ENCODE data around the gene NUCB2.
A peak's percentile ranks its signal among the peaks of the same experiment; 100 is the strongest.

The NUCB2 gene

DNA sequence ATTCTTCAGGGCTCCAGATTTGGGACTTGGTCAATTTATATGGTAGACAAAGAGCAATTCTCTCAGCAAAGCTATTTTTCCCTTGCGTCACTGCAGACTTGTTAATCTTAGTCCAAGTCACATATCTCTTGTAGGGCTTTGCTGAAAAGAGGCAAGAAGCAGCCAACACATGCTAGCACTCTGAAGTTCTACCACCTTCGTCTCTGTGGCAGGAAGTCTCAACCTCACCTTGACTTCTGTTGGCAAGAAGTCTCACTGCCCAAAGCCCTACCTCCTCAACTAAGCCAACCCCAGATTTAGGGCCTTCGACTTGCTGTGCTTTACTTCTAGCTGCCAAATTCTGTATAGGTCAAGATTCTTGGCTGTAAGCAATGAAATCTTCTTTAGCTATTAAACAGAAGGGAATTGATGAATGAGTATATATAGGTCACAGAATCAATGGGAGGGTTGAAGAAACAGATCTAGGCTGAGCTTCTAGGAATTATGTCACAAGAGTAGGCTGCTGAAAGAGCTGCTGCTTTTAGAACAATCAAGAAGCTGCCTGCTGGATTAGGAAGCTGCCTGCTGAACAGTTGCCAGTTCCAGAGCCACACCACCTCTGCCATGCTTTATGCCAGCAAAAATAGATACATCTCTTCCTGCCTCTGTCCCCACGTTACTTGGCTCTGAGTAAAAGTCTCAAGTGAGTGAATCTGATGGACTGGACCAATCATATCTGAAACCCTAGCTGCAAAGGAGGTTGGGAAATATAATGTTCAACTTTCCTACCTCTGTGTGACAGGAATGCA lies 57.5 kb downstream of the NUCB2 start:
- no peak for DNase-seq (ENCODE audit: low read depth)

DNA sequence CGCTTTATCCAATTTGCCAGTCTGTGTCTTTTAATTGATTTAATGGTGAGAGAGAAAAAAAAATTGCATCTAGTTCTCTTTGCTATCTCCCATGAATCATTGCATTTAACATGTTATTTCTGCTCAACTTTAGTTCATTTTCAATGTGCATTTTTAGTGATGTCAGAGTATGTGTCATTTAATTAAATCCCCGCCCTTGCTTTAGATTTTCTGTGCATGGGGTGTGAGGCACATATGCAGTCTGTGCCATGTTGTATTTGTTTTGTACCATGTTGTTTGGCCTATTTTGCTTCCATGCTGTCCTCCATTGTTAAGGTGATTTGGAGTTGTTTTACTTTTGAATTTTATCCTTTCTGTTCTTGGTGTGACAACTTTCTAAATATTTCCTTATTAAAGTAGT lies 66.7 kb downstream of the NUCB2 start:
- no peak for DNase-seq (ENCODE audit: low read depth)

DNA sequence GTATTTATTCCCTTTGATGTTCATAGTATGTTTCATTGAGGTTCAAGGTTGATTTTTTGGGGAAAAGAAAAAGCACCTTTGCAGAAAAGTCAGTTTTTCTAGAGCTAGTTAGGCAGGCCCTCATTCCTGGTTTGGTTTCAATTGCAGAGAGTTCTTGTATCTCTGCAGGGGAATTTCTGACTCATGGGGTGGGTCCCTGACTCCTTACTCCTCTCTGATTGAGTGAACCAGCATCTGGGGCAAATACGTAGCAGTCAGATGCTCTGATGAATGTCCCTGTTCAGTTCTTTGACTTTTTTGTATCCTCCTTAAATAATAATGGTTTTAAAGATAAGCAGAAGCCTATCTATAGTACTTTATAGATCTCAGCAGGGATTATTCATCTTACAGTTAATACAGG lies 67.4 kb downstream of the NUCB2 start:
- DNase-seq (ENCODE audit: low read depth): no peak

DNA sequence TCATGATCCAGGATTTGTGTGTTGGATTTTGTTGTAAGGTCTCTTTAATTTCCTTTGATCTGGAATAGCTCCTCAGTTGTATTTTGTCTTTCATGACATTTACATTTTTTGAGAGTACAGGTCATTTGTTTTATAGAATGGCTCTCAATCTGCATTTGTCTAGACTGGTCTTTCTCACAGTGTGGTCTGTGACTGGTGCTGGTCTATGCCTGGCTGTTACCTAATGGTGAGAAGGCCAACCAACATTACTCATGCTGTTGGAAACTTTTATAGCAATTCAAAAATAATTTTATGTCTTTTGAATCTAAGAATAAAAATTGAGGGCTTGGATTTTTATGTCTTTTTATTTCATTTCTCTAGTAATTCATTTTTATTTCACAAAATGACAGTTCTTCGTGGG lies 71.1 kb downstream of the NUCB2 start:
- DNase-seq (ENCODE audit: low read depth): no peak

DNA sequence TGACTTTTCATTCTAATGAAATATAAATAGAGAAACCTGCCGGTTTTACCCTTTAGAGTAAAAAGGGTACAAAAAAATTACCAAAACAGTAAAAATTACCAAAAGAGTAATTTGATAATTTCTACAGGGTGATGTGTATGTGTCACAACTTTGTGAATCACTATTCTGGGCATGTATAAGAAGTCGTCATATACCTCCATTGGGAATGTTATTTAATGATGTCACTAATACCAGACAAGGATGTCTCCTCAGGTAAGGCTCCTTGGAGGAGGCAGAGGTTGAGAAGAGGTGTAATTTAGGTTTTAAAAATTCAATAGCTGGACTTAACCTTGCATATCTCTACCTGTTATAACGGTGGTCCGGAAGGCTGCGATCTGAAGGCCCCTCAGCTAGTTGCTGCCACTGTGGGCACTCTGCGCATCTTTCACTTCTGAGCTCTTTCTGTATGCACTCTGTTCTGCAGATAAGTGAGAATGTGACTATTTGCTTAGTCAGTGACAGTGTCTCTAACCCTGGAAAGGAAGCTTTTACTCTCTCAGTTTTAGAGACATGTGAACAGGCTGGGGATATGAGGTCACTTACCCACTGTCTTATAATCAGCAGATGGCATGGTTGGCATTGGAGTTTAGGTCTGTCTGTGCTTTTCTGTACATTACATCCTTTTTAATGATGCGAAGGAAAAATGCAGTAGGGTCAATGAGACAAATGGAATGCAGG lies 74.1 kb downstream of the NUCB2 start:
- no peak for DNase-seq (ENCODE audit: low read depth)

DNA sequence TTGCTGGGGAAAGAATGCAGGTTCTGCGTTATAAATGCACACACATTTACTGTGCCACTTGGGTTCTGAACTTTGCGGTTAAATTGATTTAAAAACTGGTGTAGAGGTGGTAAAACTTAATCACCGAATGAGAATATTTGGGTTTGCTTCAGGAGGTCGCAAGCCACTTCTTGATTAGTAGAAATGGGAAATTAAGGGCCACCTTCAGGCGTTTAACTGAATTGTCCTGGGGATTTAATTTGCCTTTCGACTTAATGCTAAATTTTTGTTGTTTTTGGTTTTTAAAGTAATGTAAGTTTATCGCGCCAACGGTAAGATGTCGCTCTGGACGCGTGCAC lies 74.6 kb downstream of the NUCB2 start:
- DNase-seq (ENCODE audit: low read depth): no peak

DNA sequence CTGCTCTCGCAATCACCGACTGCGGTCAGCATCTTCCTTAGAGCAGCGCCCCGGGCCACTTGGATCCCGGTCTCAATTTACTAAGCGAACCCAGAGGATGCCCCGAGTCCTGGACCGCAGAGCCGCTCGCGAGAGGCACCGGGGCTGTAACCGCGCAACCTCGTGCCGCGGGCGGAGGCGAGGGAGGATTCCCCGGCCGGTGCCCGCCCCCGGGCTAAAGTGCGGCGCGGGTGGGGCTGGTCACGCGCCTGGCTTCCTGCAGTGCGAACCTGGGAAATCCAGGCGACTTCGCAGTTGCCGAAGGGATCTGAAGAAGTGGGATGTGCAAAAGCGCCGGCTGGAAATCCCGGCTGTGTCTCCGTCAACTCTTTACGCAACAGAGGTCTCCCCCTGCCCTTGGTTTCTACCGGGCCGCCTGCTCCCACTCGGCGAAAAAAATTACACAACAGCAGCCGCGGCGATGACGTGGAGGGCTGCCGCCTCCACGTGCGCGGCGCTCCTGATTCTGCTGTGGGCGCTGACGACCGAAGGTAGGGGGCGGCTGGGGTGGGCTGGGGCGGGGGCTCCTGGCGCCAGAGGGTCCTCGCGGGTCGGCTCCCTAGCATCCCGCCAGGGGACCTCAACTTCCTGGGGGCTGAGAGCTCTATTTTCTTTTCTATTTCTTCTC lies 75.1 kb downstream of the NUCB2 start, which contains the start of gene NCR3LG1:
Gene NCR3LG1 (plus strand): TSS at position 291 of the 667 bp plus-strand sequence. CDS start 170 bp downstream, at position 461.
- no peak for DNase-seq (ENCODE audit: low read depth)

DNA sequence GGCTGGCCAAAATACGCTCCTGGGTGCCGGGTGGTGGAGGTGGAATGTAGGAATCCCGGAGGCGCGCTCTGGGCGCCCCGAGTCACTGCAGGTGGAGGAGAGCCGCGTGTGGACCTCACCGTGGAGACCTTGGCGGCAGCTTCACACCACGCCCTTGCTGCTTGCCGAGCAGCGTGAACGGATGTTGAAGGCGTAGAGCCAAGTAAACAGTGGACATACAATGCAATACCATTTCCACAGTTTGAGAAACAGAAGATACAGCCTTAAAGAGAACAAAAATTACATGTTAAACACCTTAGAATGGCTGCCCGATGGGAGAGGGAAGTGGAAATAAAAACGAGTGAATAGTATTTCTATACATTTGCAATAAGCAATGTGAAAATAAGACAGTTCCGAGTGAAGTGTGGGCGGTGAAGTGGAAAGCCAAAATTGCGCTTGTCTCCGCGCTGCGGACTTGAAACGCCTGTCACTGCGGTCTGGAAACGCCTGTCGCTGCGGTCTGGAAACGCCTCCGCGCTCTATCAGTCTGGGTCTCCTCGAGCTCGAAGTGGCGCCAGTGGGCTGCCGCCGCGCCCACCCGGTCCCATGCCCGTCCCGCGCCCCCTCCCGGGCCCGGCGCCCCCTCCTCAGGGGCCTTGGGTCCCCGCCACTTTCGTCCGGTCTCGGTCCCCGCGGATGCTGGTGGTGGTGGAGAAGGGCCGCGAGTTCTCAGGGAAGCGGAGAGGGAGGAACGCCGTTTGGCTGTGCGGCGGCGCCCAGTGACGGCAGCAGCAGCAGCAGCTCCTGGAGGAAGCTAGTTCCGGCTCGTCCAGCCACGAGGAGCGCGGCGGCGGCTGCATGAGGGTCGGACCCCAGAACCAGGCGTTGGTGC lies 76.6 kb downstream of the NUCB2 start:
- peak; percentile 57 for DNase-seq (ENCODE audit: low read depth)

DNA sequence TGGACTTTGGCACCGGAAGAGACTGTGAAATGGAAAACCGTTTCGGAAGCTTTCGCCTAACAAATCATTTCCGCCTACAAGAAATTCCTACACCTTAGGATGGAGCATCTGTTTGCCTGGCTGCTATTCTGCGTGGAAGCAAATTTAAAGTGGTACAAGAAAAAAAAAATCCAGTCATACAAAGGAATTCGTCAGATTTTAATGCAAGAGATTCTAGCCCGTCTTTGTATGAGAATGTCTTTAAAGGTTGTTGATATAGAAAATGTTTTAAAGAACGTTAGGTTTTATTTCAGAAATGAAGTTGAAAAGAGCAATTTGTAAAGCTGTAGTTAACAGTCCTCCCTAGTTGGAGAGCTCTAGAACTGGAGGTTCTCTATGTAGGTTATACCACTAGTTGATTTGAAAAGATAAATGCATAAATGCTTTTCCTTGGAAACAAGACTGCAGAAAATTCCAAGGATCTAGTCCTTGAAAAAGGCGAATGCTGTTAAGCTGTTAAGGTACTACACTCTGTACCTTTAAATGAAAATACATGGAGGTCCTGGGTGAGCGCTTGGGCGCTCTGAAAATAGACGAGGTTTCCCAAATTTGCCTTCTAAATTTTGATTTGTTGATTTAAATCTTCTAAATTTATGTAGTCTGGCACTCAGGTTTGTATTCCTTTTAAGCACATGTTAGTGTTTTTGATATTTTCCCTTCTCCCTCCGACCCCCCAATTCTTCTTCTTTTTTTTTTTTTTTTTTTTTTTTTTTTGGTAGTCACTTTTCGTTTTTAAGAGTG lies 77.5 kb downstream of the NUCB2 start:
- no peak for DNase-seq (ENCODE audit: low read depth)

DNA sequence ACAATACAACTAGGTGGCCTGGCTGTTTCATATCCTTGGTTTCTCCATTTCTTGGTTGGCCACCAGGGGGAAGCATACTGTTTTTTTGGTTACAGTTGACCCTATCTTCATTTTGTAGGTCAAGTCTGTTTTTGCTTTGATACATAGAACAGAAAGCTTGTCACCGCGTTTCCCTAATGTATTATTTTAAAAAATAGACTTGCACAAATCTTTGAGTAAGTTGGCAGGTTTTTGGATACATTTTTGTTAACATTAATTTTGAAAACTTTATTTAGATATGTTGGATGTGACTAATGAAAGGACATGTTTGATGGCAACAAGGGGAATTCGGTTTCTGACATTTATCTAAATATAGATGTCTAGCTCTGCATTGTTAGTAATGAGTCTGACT lies 78.1 kb downstream of the NUCB2 start:
- no peak for DNase-seq (ENCODE audit: low read depth)

DNA sequence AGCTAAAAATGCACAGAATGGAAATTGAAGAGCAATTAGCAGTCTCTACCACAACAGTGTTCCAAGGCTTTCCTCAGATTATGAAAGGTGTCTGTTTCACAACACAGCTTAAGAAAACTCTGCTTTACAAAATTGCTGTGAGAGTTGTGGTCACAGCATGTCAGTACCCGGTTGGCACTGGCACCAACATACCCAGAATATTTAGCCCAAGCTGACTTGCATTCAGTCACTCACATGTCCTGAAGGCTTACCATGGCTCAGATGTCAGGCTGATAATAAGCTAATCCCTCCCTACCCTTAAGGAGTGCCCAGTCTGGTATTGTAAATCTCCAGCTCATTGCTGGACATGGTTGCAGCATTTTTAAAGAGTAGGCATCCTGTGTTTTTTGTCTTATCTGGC lies 90.0 kb downstream of the NUCB2 start:
- no peak for DNase-seq (ENCODE audit: low read depth)

DNA sequence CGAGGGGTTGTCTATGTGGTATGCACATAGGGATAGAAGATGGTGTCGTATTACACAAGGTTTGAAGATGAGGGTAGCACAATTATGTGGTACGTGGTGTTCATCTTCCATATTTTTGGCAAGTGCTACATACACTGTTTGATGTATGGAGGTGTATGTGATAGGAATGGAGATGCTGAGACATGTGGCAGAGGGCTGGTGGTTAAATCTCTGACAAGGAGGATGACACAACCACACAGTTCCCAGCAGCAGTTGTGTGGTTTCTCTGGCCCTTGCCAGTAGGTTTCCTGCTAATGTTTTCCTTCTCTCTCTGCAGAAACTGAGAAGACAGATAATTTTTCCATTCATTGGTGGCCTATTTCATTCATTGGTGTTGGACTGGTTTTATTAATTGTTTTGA lies 92.0 kb downstream of the NUCB2 start:
- DNase-seq (ENCODE audit: low read depth): no peak

DNA sequence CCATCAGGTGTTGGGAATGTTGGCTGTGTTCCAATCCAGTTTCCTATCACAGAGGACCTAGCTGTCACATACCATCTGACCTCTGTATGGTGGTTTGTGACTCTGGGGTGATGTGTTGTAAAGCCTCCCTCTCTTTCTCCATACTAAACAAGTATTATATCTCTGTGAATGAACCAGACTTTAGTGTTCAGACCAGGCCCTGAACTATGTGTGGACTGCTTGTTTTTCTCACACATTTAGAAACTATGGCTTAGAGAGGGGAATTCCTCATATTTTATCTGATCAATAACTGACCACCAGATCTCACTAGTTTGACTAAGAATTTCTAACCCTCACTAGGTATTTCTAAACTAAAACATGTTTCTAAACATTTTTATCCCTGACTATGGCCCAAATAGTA lies 92.6 kb downstream of the NUCB2 start:
- no peak for DNase-seq (ENCODE audit: low read depth)

DNA sequence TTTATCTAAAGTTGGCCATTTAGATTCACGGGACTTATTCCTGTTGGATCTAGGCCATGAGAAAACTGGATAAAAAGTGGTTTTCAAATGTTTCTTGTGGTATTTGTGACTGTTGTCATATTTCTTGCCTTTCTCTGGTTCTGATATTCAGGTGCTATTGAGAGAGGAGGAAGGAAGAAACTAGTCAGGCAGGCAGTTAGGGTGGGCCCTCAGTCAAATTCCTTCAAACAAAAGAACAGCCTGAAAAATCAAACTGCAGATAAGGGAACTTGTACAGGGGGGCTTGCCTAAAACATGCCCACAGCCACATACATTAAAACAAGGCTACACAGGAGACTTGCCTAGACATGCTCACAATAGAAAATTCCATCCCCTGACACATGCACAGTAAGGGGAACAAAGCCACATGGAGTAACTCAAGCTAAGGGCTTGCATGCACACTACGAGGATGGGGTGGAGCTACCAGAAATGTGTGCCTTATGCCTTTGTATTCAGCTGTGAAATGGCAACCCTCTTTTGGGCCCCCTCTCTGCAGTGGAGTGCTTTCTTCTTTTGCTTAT lies 93.2 kb downstream of the NUCB2 start:
- no peak for DNase-seq (ENCODE audit: low read depth)

DNA sequence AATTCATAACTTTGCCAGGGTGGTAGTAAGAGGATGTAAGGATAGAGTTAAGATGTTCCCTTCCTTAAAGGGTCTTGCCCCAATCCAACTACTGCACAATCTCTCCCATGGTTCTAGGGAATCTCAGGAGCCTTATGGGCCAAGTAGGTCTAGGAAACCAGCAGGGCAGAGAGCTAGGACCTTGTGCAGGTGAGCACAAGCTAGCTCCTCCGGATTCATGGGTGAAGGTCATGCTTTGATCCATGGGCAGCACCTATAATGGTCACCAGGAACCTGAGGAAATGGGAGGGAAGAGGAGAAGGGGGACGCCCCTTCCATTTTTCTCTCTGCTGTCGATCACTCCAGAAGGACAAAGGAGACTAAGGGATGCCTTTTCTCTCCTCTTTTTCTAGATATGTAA lies 95.1 kb downstream of the NUCB2 start:
- DNase-seq (ENCODE audit: low read depth): no peak

DNA sequence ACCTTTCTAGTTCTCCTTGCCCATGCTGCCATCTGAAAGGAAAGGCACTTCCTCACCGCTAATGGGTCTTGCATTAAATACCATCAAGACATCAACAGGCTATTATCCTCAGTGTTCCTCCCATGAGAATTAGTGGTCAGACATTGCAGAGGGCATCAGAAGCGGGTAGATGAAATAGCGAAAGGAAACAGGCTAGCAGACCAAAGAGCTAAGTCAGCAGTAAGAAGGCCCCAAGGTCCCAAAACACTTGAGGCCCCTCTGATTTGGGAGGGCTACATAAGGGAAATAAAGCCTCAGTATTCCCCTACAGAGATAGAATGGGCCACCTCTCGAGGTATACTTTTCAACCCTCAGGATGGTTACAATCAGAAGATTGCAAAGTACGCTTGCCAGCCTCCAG lies 99.0 kb downstream of the NUCB2 start:
- DNase-seq (ENCODE audit: low read depth): no peak

DNA sequence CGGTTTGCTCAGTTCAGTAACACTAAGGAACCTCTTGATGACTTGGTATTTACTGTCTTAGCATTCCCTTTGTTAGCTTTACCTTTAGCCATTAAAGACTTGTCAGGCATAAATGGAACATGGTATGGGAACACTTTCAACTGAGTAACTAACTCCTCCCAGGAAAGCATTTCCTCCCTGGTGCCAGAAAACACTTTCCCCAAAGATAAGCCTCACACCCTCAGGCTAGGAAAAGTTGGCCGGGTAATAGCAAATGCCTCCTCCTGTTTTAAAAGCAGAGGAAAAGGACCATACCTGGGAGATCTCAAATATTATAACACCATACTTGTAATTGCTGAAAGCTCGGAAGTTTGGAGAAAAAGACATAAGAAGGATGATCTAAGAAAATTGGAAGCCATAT lies 100.0 kb downstream of the NUCB2 start:
- DNase-seq (ENCODE audit: low read depth): no peak

DNA sequence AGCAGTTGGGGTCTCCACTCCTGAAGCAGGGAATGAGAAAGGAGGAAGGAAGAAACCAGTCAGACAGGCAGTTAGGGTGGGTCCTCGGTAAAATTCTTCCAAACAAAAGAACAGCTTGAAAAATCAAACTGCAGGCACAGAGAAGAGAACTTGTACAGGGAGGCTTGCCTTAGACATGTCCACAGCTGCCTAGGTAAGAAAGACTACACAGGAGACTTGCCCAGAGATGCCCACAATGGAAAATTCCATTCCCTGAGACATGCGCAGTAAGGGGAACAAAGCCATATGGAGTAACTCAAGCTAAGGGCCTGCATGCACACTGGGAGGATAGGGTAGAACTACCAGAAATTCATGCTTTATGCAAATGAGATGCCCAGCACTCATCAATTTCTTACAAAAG lies 102.1 kb downstream of the NUCB2 start:
- no peak for DNase-seq (ENCODE audit: low read depth)

DNA sequence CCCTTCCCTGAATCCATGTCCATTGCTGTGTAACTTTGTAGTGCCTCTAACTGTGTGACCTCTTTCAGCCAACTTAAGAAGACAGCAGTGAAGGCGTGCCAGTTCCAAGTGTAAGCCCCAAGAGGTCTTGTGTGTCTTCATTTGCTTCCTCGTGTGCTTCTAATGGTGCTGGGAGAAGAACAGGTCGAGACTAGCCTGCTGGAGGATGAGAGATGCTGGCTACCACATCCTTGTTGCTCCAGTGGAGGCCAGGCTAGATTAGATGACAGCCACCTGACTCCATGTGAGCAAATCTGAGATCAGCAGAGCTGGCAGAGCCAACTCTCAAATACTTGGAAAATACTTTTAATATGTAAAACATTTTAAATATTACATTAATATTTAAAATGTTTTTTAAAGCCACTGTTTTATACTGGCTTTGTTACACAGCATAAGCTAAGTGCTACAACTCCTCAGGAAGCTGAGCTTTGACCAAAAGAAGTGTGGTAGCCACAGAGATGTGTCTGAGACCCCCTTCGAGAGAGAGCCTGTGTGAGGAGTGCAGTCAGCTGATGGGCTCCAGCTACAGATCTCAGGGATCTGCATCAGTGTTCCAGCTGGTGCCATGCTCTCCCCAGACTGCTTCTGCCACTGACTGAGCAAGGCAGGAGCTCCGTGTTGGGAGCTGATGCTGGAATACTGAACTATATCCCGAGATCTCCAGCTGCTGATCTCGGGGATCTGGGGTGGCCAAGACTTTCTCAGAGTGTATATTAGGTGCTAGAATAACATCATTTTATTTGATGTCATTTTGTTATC lies 103.0 kb downstream of the NUCB2 start:
- DNase-seq (ENCODE audit: low read depth): no peak

DNA sequence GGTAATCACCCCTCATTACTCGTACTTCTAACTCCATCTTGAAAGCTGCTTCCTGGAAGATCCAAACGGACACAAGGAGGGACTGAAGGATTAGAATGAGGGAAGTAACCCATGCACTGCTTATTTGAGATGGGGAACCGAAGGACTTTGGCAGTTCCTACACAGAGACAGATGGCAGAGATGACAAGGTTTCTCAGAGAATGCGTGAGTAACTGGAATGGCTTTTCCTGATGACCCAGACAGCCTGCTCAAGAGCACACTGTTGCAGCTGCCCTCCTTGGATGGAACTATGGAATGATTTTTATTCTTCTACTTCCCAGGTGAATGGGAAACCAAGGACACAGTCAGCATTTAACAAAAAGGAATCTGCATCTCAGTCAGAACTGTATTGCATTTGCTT lies 104.6 kb downstream of the NUCB2 start:
- no peak for DNase-seq (ENCODE audit: low read depth)

All from HS-27A (cell line).